ENCODE results near the gene KCNMA1.

The KCNMA1 gene

DNA sequence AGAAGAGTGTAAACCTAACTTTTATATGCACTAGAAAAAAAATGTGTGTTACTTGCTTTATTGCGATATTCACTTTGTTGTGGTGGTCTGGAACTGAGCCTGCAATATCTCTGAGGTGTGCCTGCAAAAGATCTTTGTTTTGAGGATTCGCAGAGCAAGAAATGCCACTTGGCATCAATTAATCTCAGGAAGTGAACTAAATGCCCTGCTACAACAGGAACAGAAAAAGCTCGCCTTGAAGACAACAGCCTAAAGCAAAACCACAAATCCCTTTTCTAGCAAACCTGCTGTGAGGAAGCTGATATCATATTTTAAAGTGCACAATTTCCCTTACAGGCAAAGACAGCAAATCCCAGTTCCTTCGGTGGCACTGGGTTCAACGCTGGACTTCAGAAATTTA is 675.8 kb downstream of the KCNMA1 start:
- no peak overlapping the region for H3K27ac ChIP-seq (ENCODE audit: insufficient read depth, low read depth, low read length, poor library complexity, severe bottlenecking)
- H3K36me3 ChIP-seq (ENCODE audit: control insufficient read depth, insufficient read depth, low read length), result no peaks in the 10 kb centered on the region
- 97% methylated on average over 5 of the region's 5 CpGs for WGBS, 2 experiments
- no peaks in the 10 kb centered on the region for H3K27me3 ChIP-seq (ENCODE audit: control insufficient read depth, insufficient read depth, low read length, poor library complexity, severe bottlenecking)
- no peaks in the 10 kb centered on the region for H3K4me1 ChIP-seq (ENCODE audit: control insufficient read depth, insufficient read depth, low read length)
- no peaks in the 10 kb centered on the region for H3K9me3 ChIP-seq (ENCODE audit: control insufficient read depth, low read length)
- H3K4me3 ChIP-seq (ENCODE audit: insufficient read depth, low read depth, low read length), result no peak overlapping the region

DNA sequence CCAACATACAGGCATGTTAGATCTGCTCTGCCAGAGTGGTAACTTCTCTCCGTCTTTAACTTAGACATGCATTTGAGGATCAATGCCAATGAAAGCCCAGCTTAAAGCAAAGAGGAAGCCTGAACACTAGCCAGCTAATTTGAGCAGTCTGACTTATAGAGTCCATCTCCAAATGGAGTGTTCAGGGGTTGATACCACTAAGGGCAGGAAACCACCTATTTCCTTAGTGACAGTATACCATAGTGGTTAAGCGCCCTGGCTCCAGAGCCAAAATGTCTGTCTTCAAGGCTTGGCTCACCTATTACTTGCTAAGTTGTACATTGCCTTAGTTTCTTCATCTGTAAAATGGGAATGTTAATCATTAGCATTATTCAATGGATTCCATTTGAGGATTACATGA is 678.5 kb downstream of the KCNMA1 start:
- no peak overlapping the region for H3K27ac ChIP-seq (ENCODE audit: insufficient read depth, low read depth, low read length, poor library complexity, severe bottlenecking)
- no peaks in the 10 kb centered on the region for H3K4me1 ChIP-seq (ENCODE audit: control insufficient read depth, insufficient read depth, low read length)
- H3K4me3 ChIP-seq (ENCODE audit: insufficient read depth, low read depth, low read length), result no peak overlapping the region
- no peaks in the 10 kb centered on the region for H3K27me3 ChIP-seq (ENCODE audit: control insufficient read depth, insufficient read depth, low read length, poor library complexity, severe bottlenecking)
- no peaks in the 10 kb centered on the region for H3K36me3 ChIP-seq (ENCODE audit: control insufficient read depth, insufficient read depth, low read length)
- no peaks in the 10 kb centered on the region for H3K9me3 ChIP-seq (ENCODE audit: control insufficient read depth, low read length)
- 84 to 96% methylated on average over 2 of the region's 2 CpGs for WGBS, 2 experiments

DNA sequence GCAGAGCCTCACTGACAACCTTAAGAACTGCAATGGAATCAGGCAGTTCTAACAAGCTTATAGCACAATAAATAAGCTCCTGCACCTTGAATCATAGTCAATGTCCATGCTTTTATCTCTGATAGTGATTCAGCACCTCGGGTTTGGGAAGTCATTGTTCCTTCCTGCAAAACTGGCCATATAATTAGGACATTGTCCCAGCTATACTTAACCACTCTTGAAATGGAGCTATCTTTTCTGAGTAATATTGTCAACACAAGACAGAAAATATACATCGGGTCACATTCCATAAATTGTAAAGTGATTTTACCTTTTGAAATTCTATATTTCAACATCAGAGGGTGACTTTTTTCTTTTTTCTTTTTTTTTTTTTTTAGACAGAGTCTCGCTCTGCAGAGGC is 682.8 kb downstream of the KCNMA1 start:
- no peaks in the 10 kb centered on the region for H3K36me3 ChIP-seq (ENCODE audit: control insufficient read depth, insufficient read depth, low read length)
- no peaks in the 10 kb centered on the region for H3K27me3 ChIP-seq (ENCODE audit: control insufficient read depth, insufficient read depth, low read length, poor library complexity, severe bottlenecking)
- H3K4me3 ChIP-seq (ENCODE audit: insufficient read depth, low read depth, low read length), result no peak overlapping the region
- 80 to 89% methylated on average over 2 to 3 of the region's 3 CpGs for WGBS, 2 experiments
- H3K9me3 ChIP-seq (ENCODE audit: control insufficient read depth, low read length), result no peaks in the 10 kb centered on the region
- H3K4me1 ChIP-seq (ENCODE audit: control insufficient read depth, insufficient read depth, low read length), result no peaks in the 10 kb centered on the region
- no peak overlapping the region for H3K27ac ChIP-seq (ENCODE audit: insufficient read depth, low read depth, low read length, poor library complexity, severe bottlenecking)

DNA sequence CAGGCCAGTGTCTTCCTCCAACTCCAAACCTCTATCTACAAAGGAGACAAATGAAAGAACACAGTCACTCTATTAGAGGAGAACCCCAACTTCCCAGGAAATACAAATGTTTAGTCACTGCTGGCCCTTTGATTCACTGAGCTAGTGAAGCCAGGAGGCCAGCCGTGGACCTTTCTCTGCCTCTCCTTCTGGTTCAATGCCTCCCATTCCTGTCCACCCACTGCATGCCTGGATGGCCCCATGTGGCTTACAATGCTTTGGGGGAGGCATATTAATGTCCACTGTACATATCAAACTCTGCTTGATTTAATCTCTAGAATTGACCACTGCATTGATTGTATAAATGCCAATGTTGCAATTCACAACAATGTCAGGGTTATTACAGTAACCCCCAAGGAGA is 687.3 kb downstream of the KCNMA1 start:
- no peaks in the 10 kb centered on the region for H3K4me1 ChIP-seq (ENCODE audit: control insufficient read depth, insufficient read depth, low read length)
- no peaks in the 10 kb centered on the region for H3K27me3 ChIP-seq (ENCODE audit: control insufficient read depth, insufficient read depth, low read length, poor library complexity, severe bottlenecking)
- WGBS, 2 experiments, result 48 to 63% methylated on average over 1 of the region's 1 CpG
- no peaks in the 10 kb centered on the region for H3K9me3 ChIP-seq (ENCODE audit: control insufficient read depth, low read length)
- H3K36me3 ChIP-seq (ENCODE audit: control insufficient read depth, insufficient read depth, low read length), result no peaks in the 10 kb centered on the region
- no peak overlapping the region for H3K27ac ChIP-seq (ENCODE audit: insufficient read depth, low read depth, low read length, poor library complexity, severe bottlenecking)
- H3K4me3 ChIP-seq (ENCODE audit: insufficient read depth, low read depth, low read length), result no peak overlapping the region

DNA sequence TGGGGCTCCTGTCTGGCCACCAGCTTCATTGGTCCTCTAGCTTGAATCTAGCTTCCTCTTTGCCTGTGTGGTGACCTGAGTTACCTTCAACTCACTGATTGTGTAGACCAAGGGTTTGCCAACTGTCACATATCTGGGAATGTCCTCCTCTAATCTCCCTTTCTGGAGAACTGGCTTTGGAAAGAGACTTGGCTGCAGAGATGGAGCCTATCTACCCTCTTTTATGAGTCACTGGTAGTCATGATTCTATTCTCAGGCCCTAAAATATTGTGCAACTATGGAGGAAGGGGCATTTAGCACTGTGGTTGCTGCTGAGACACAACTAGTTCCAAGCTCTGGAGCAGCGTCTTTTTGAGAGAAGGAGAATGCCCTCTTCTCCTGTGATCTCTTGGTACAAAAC is 691.3 kb downstream of the KCNMA1 start:
- no peaks in the 10 kb centered on the region for H3K4me1 ChIP-seq (ENCODE audit: control insufficient read depth, insufficient read depth, low read length)
- no peak overlapping the region for H3K27ac ChIP-seq (ENCODE audit: insufficient read depth, low read depth, low read length, poor library complexity, severe bottlenecking)
- no peak overlapping the region for H3K4me3 ChIP-seq (ENCODE audit: insufficient read depth, low read depth, low read length)
- H3K9me3 ChIP-seq (ENCODE audit: control insufficient read depth, low read length), result no peaks in the 10 kb centered on the region
- H3K36me3 ChIP-seq (ENCODE audit: control insufficient read depth, insufficient read depth, low read length), result no peaks in the 10 kb centered on the region
- 94 to 100% methylated on average over 1 of the region's 1 CpG for WGBS, 2 experiments
- no peaks in the 10 kb centered on the region for H3K27me3 ChIP-seq (ENCODE audit: control insufficient read depth, insufficient read depth, low read length, poor library complexity, severe bottlenecking)

DNA sequence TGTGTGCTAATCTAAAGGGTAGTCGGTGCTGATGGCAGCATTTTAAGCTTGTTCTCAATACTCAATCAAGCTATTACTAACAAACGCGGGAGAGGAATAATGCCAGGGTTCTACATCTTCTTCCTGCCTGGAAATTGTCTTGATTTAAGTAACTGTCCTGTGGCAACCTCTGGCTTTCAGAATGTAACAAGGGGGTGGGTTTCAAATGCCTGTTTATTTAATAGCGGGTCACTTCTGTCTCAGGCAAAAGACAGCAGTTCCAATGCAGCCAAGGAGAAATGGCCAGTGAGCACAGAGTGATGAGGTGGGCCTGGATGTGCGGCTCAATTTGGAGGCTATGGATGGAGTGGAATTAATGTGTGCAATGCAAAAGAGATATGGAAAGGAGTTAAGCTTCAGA is 692.4 kb downstream of the KCNMA1 start:
- Histone ChIP-seq H3K4me1 (ENCODE audit: control insufficient read depth, insufficient read depth, low read length) (no peaks in the 10 kb centered on the region), H3K27ac (ENCODE audit: insufficient read depth, low read depth, low read length, poor library complexity, severe bottlenecking) (no peak overlapping the region), H3K36me3 (ENCODE audit: control insufficient read depth, insufficient read depth, low read length) (no peaks in the 10 kb centered on the region), H3K9me3 (ENCODE audit: control insufficient read depth, low read length) (no peaks in the 10 kb centered on the region), H3K27me3 (ENCODE audit: control insufficient read depth, insufficient read depth, low read length, poor library complexity, severe bottlenecking) (no peaks in the 10 kb centered on the region), H3K4me3 (ENCODE audit: insufficient read depth, low read depth, low read length) (no peak overlapping the region)
- WGBS, 2 experiments, result 94 to 96% methylated on average over 5 of the region's 5 CpGs

DNA sequence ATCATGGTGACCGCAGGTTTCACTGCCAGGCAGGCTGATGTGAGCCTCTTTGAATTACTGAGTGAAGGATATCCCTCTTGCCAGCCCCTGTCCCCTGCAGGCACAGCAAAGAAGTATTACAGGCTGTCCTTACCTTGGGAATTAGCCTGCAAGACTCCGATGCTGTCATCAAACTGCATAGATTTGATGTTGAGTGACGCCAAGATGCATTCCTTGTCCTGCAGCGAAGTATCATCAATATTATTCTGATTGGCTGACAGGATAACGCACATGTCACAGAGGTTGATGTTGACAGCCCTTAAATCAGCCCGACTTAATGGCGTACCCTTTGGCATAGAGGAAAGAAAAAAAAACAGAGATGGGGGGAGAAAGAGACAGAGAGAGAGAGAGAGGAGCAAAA is 693.0 kb downstream of the KCNMA1 start:
- Histone ChIP-seq H3K36me3 (ENCODE audit: control insufficient read depth, insufficient read depth, low read length) (no peaks in the 10 kb centered on the region), H3K27me3 (ENCODE audit: control insufficient read depth, insufficient read depth, low read length, poor library complexity, severe bottlenecking) (no peaks in the 10 kb centered on the region), H3K4me1 (ENCODE audit: control insufficient read depth, insufficient read depth, low read length) (no peaks in the 10 kb centered on the region), H3K9me3 (ENCODE audit: control insufficient read depth, low read length) (no peaks in the 10 kb centered on the region), H3K4me3 (ENCODE audit: insufficient read depth, low read depth, low read length) (no peak overlapping the region), H3K27ac (ENCODE audit: insufficient read depth, low read depth, low read length, poor library complexity, severe bottlenecking) (no peak overlapping the region)
- 94 to 95% methylated on average over 7 of the region's 7 CpGs for whole genome bisulfite sequencing, 2 experiments

DNA sequence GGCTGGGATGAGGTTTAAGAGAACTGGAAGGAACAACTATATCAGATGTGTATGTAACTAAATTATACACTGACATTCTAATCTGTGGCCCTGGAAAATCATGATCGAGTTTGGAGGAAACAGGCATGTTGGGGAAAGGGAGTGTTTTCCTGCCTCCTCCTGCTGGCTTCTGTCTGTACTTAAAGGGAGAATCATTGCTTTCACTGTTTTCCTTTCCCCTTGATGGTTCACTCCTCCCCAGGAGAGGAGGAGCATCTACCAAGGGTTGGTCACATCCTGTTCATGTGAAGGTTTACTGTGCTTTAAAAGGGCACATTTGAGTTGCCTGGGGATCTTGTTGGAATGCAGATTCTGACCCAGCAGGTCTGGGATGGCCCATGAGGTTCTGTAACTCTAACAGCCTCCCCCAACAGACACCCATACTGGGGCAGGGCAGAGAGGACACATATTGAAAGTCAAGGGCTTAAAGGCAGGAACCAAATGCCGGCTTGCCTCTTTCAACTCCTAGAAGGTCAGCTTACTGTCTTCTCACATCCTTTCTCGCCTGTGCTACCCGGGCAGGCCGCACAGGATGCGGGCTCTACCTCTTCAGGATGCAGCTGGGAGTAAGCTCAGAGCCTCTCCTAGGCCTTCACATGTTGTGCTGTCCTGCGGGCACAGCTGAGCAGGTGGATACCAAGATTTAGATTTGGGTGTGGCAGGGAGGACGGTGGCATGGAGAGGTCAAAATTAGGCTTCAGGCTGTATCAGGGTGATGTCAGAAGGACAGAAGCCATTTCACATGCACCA is 694.8 kb downstream of the KCNMA1 start:
- whole genome bisulfite sequencing, 2 experiments, result 88 to 89% methylated on average over 8 of the region's 8 CpGs
- H3K4me3 ChIP-seq (ENCODE audit: insufficient read depth, low read depth, low read length), result no peak overlapping the region
- H3K9me3 ChIP-seq (ENCODE audit: control insufficient read depth, low read length), result no peaks in the 10 kb centered on the region
- no peaks in the 10 kb centered on the region for H3K4me1 ChIP-seq (ENCODE audit: control insufficient read depth, insufficient read depth, low read length)
- no peak overlapping the region for H3K27ac ChIP-seq (ENCODE audit: insufficient read depth, low read depth, low read length, poor library complexity, severe bottlenecking)
- H3K36me3 ChIP-seq (ENCODE audit: control insufficient read depth, insufficient read depth, low read length), result no peaks in the 10 kb centered on the region
- H3K27me3 ChIP-seq (ENCODE audit: control insufficient read depth, insufficient read depth, low read length, poor library complexity, severe bottlenecking), result no peaks in the 10 kb centered on the region

DNA sequence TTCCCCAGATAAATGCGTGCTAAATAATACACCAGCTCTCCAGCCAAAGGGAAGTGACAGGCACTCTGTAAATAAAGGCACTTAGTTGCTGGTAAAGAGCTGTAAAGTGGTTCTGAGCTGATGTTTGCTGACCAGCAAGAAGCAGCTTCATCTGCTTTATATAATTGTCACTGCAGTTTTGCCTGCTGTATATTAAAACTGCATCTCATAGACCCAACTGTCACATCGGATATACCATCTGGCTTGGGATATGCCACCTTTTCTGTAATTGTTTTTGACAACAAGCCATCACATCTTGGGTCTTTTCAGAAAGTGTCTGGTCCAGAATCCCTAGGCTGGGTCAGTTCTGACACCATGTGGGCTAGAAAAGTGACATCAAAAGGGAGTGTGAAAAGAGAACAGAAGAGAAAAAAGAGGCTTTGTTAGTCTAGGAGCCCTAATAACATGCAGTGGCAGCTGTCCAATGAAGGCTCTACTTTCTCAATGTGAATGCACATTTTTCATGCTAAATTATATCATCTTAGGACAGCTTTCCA is 697.6 kb downstream of the KCNMA1 start:
- H3K36me3 ChIP-seq (ENCODE audit: control insufficient read depth, insufficient read depth, low read length), result no peaks in the 10 kb centered on the region

DNA sequence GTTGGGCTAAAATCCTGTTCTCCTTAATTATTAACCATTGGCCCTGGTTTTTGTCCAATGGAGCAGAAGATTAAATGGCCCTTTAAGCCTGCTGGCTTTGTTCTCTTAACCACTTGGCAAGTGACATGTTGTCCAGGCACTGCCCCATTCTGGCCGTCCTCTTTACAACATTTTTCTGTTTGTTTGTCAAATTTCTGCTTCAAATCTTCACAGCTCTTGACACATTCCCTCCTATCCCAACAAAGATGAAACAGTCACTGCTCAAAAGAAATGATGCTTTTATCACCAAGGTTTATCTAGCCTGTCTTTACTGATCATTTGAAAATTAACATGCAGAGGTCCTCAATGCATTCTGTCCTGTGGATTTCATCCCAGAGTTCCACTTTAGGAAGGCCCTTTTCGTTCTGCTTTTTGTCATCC is 700.4 kb downstream of the KCNMA1 start:
- H3K27ac ChIP-seq (ENCODE audit: insufficient read depth, low read depth, low read length, poor library complexity, severe bottlenecking), result no peak overlapping the region
- peaks cover 4% of the 10 kb centered on the region for H3K4me1 ChIP-seq (ENCODE audit: control insufficient read depth, insufficient read depth, low read length)
- no peak overlapping the region for H3K4me3 ChIP-seq (ENCODE audit: insufficient read depth, low read depth, low read length)
- no peaks in the 10 kb centered on the region for H3K27me3 ChIP-seq (ENCODE audit: control insufficient read depth, insufficient read depth, low read length, poor library complexity, severe bottlenecking)
- 79 to 85% methylated on average over 2 of the region's 2 CpGs for WGBS, 2 experiments
- no peaks in the 10 kb centered on the region for H3K9me3 ChIP-seq (ENCODE audit: control insufficient read depth, low read length)
- H3K36me3 ChIP-seq (ENCODE audit: control insufficient read depth, insufficient read depth, low read length), result no peaks in the 10 kb centered on the region

More for the DNA sequence above, 697.6 kb downstream of the KCNMA1 start:
- Histone ChIP-seq H3K9me3 (ENCODE audit: control insufficient read depth, low read length) (no peaks in the 10 kb centered on the region), H3K27me3 (ENCODE audit: control insufficient read depth, insufficient read depth, low read length, poor library complexity, severe bottlenecking) (no peaks in the 10 kb centered on the region), H3K4me1 (ENCODE audit: control insufficient read depth, insufficient read depth, low read length) (peaks cover 4% of the 10 kb centered on the region), H3K4me3 (ENCODE audit: insufficient read depth, low read depth, low read length) (no peak overlapping the region), H3K27ac (ENCODE audit: insufficient read depth, low read depth, low read length, poor library complexity, severe bottlenecking) (no peak overlapping the region)
- WGBS, 2 experiments, result 91 to 94% methylated on average over 2 of the region's 2 CpGs

All from ectodermal cell (in vitro differentiated cells).